EL (cell line): ENCODE data around the gene IGFL2.
"Not testable (repeated sequence)": the region's sequence is repeated elsewhere in the genome, so short reads cannot be mapped to it uniquely, and the experiment has no call there.

Experiments
- DNase-seq: peaks from one replicate; pipeline ENCODE4 v3.0.0-alpha.2; 2016

IGFL2 gene

DNA sequence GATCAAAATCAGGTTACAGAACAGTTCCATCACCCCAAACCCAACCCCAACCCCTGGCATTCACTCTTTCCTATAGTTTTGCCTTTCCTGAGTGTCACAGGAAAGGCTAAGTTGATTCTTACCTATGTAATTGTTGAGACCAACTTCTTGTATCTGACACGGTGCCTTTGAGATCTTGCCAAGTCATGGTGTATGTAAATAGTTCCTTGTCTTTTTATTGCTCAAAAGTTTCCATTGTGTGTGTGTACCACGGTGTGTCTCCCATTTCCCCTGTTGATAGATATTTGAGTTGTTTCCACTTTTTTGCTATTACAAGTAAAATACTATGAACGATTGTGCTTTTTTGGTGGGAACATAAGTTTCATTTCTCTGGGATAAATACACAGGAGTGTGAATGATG, 3.3 kb upstream of the IGFL2 start:
- DNase-seq, result no peak

DNA sequence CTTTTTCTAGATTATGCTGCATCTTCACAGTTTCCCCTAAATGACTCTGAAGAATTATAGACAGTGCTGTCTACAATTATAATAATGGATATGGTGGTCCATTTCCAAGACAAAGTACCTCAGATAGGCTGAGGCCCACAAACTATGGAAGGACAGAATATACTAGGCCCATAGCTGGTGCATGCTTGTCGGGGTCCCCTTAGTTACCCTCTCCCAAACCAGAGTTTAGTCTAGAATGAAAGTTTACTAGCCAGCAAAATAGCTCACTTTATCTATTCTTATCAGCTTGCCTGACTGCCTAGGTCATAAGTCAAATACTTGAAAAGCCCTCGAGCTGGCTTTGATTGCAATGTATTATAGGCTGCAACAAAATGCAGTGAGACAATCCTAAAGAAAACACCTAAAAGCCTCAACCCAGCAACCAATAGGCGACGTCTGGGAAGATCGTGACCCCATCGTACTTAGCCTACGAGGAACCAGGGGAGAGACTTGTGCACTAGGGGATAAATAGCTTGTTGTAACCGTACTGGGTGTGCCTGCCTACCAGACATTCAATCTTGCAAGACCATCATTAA, 785 bp upstream of the IGFL2 start:
- no peak for DNase-seq

DNA sequence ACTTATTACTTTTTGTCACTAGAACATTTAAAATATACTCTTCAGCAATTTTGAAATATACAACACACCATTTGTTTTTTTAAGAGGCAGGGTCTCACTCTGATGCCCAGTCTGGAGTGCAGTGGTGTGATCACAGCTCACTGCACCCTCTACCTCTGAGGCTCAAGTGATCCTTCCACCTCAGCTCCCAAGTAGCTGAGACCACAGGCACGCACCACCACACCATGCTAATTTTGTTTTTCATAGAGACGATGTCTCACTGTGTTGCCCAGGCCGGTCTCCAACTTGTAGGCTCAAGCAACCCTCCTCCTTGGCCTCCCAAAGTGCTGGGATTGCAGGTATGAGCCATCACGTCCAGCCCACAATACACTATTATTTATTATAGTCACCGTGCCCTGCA, 2.6 kb downstream of the IGFL2 start:
- no peak for DNase-seq

DNA sequence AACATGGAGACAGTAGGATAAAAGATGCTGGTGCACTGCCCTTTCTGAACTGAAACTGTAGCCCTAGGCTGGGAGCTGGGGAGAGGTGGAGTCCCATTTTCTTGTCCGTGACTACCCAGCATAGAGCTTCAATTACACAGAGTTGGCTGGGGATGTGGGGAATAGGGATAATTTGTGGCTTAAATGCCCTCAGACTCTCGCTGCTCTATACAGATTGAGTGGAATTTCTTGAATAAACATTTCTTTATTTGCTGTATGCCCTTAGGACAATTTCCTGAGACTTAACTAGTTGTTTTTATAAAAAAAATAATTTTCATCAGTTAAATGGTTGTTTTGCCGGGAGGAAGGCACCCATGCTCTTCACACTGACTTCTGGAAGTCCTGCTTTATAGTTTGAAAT, 7.2 kb downstream of the IGFL2 start:
- DNase-seq, result peak; percentile 13

DNA sequence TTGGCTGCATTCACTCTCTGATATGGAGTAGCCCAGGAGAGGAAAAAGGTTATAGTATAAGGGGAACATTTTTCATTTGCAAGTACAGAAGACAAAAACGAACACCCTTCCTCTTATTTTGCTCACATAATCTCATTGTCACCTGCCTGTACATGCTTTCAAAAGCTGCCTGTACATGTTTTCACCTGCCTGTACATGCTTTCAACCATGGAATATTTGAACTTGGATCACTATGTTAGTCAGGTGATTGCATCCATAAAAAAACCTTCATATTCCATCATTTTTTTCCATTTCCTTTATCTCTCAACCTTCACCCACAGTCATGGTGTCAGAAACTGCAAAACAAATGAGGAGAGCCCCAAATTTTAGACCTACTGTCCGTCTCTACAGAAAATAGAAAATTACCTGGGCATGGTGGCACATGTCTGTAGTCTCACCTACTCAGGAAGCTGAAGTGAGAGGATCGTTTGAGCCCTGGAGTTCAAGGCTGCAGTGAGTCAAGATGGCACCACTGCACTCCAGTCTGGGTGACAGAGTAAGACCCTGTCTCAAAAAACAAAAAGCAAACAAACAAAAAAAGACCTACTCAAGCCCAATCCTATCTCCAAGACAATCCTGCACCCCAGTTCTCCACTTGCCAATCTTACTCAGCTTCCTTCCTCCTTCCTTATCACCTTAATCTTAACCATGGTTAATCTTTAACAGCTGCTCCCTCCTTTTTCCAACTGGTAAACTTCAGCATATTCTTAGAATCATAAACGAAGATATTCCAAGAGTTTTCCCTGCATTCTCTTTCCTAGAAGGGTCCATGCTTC, 11.6 kb downstream of the IGFL2 start:
- DNase-seq, result no peak

- no peak for DNase-seq
Measured at GRCh38 chr19:46160233-46160775, 12.3 kb downstream of the IGFL2 start.

- not testable (repeated sequence) for DNase-seq
Measured at GRCh38 chr19:46161642-46162257, 13.7 kb downstream of the IGFL2 start.

- no peak for DNase-seq
Measured at GRCh38 chr19:46162731-46163130, 14.7 kb downstream of the IGFL2 start.

GRCh38 chr19:46173886-46174480, 25.9 kb downstream of the IGFL2 start:
- no peak for DNase-seq

- DNase-seq, result no peak
Measured at GRCh38 chr19:46176116-46176860, 28.2 kb downstream of the IGFL2 start.

GRCh38 chr19:46179076-46179759, 31.2 kb downstream of the IGFL2 start:
- no peak for DNase-seq

DNA sequence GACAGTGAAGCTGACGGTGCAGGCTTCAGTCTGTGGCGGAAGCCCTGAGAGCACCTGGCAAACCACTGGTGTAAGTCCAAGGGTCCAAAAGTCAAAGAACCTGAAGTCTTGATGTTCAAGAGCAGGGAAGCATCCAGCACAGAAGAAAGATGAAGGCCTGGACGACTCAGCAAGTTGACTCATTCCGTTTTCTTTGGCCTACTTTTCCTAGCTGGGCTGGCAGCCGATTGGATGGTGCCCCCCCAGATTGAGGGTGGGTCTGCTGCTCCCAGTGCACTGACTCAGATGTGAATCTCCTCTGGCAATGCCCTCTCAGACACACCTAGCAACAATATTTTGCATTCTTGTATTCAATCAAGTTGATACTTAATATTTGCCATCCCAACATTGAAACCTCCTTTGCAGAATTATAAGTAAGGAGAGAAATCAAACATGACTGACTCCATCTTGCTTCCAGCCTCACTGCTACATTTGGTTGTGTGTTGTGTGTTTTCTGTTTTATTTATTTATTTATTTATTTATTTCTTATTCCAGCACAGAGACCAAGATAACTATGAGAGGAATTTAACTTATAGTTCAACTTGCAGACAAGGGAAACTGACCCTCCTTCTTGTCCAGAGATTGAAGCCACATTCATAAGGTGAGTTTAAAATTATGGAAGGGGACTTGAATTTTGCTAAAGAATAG, 32.8 kb downstream of the IGFL2 start:
- DNase-seq, result peak; percentile 55

DNA sequence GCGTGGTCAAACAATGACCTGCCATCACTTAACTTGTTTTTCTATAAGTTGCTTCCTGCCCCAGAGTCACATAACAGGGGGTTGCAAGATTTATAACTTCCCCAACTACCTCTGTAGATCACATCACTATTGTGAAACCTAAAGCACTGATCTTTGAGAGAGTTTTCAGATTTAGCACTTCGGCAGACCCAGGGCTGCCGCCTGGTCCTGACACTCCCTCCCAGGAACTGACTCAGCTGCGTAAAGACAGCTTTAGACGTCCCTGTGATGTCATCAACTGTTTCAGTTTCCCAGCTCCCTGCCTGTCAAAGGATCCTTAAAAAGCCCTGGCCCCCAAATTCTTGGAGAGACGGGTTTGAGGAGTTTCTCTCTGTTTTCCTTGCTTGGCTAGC, 33.3 kb downstream of the IGFL2 start:
- peak; percentile 54 for DNase-seq

DNA sequence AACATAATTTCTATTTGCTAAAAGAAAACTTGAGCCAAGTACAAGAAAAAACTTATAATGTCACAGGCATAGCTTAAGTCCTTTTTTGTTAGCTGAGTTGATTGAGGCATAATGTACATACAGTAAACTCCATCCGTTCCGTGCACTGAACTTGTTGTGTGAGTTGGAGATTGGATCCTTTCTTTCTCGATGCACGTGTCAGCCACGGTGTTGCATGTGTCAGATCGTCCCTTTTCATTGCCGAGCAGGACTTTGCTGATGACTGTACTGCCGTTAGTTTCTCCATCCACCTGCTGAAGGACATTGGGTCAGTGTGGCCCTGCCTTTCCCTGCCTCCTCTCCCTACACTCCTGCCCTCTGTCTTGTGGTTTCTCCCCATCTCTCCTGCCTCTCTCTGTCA, 34.4 kb downstream of the IGFL2 start:
- no peak for DNase-seq

DNA sequence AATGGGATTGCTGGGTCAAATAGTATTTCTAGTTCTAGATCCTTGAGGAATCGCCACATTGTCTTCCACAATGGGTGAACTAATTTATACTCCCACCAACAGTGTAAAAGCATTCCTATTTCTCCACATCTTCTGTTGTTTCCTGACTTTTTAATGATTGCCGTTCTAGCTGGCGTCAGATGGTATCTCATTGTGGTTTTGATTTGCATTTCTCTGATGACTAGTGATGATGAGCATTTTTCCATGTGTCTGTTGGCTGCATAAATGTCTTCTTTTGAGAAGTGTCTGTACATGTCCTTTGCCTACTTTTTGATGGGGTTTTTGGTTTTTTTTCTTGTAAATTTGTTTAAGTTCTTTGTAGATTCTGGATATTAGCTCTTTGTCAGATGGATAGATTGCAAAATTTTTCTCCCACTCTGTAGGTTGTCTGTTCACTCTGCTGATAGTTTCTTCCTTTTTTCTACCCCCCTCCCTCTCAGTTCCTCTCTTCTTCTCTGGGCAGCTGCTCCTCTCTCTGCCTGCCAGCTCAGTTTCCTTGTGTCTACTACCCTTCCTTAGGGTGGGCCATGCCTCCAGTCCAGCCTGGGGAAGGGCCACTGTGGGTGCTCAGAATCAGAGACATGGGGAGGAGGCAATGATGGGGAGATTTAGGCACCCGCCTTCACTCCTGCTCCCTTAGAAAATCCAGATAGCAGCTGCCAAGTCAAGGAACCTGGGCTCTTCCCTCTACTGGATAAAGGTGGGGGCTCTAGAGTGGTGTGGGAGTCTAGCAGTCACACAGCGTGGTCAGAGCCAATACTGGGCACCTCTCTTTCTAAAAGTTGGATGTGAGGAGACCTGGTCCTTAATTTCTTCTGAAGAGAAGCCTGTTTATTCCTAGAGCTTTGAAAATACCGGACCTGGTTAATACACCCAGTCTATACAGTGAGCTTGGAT, 37.0 kb downstream of the IGFL2 start:
- peak; percentile 58 for DNase-seq

DNA sequence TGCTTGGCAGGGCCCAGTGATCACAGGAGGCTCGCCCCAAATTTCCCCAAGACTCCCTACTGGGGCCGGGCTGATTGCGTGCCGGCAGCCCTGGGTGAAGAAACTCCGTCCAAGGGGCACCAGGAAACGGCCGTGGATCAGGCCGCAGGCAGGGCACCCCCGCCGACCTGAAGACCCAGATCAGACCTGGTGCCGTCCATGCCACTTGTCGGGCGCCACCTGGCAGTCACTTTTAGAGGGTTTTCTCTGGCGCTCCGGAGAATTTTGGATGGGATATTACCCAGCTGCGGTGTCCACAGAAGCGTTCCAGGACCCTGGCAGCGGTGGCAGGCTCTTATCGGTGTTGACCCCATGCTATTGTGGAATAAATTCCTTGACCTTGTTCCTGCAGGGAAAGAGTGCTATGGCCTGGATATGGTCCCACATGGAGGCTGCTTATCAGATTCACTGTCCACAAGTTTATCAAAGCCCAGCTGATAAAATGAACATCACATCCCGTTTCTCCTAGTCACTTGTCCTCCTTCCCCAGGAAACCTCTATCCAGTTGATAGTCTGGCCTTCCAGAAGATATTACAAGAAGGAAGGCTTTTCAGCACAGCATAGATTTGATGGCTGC, 38.2 kb downstream of the IGFL2 start:
- no peak for DNase-seq

- DNase-seq, result no peak
Measured at GRCh38 chr19:46186717-46187101, 38.7 kb downstream of the IGFL2 start.

- no peak for DNase-seq
Measured at GRCh38 chr19:46189971-46190888, 42.2 kb downstream of the IGFL2 start.

DNA sequence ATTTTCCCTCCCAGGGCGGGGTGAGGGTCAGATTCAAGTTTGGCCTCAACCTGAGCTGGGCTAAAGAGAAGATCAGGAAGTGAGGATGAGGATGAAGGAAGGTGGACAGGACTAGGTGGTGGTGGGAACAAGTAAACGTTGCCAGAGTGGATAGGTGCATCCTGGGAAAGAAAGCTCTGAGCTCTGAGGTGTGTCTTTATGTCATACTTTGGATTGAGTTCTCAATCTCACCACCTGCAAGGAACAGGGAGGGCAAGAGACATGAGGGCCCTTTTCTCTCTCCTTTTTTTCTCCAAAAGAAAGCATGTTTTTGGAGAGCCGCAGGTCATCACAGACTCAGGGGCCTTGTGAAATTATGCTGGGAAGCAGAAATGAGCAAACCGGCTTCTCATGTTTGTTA, 43.3 kb downstream of the IGFL2 start:
- DNase-seq, result no peak
